ENCODE results near the gene RNU4-1. TPM values are rescaled to one million over a fixed set of nuclear protein-coding genes. Genes with fewer than 3 reads are reported as not detected.
A peak's percentile ranks its signal among the peaks of the same experiment; 100 is the strongest.
"Not testable (repeated sequence)": the region's sequence is repeated elsewhere in the genome, so short reads cannot be mapped to it uniquely, and the experiment has no call there.

RNU4-1 gene
- polyA plus RNA-seq, 3 donors, result not detected

GRCh38 chr12:120335447-120335846 lies 42.4 kb upstream of the RNU4-1 start:
- H3K36me3 Mint-ChIP-seq; H3K4me1 Mint-ChIP-seq; H3K4me3 Mint-ChIP-seq; H2AFZ ChIP-seq (ENCODE audit: insufficient read depth, low read depth, low read length, poor library complexity, severe bottlenecking); intact Hi-C loops (cut with micrococcal nuclease); H4K20me1 ChIP-seq (ENCODE audit: insufficient read depth, low read length); H3K27me3 ChIP-seq (ENCODE audit: control insufficient read depth in 2 of 2, insufficient read depth in 2 of 2, low read length in 2 of 2); H3K27ac ChIP-seq (ENCODE audit: low read depth in 1 of 2, low read length in 2 of 2); H3K36me3 ChIP-seq (replicated peaks in 1 of 2; ENCODE audit: control insufficient read depth in 1 of 2, insufficient read depth in 2 of 2, low read length in 2 of 2); H3K79me2 ChIP-seq (ENCODE audit: insufficient read depth, low read length); H3K9ac ChIP-seq (ENCODE audit: insufficient read depth, low read length, poor library complexity, severe bottlenecking); H3K27ac Mint-ChIP-seq; H3K27me3 Mint-ChIP-seq (ENCODE audit: low read depth in 3 of 3); H3K4me3 ChIP-seq (replicated peaks in 1 of 3; ENCODE audit: low read depth in 2 of 3, low read length in 3 of 3); H3K4me2 ChIP-seq (replicated peaks; ENCODE audit: extremely low read depth, low read length, poor library complexity, severe bottlenecking); H3K4me1 ChIP-seq (ENCODE audit: control insufficient read depth in 1 of 2, insufficient read depth in 2 of 2, low read length in 2 of 2): not testable (repeated sequence)
- peaks cover 20 to 25% of the 10 kb centered on the region in 2 donors for H3K9me3 ChIP-seq (replicated peaks in 1 of 2; ENCODE audit: control insufficient read depth in 1 of 2, insufficient read depth in 1 of 2, low read length in 2 of 2)
- WGBS (ENCODE audit: insufficient coverage), result 28% methylated on average over 7 of the region's 12 CpGs
- TF ChIP-seq CTCF (IDR thresholded peaks at IDR 0.05), result peak; percentile 72
- peaks cover 17 to 41% (median 29%) of the 10 kb centered on the region in 7 donors for H3K9me3 Mint-ChIP-seq
- DNase-seq, result peak in 2 of 3 donors; percentile 7 to 12

GRCh38 chr12:120332523-120332922 lies 39.5 kb upstream of the RNU4-1 start:
- peaks cover 15 to 16% of the 10 kb centered on the region in 2 donors for H3K9me3 ChIP-seq (replicated peaks in 1 of 2; ENCODE audit: control insufficient read depth in 1 of 2, insufficient read depth in 1 of 2, low read length in 2 of 2)
- H4K20me1 ChIP-seq (ENCODE audit: insufficient read depth, low read length), result no peaks in the 10 kb centered on the region
- H3K4me2 ChIP-seq (replicated peaks; ENCODE audit: extremely low read depth, low read length, poor library complexity, severe bottlenecking), result no peak overlapping the region
- H3K36me3 Mint-ChIP-seq, result no peaks in the 10 kb centered on the region
- no peak for DNase-seq
- no peaks in the 10 kb centered on the region for H3K4me1 ChIP-seq (ENCODE audit: control insufficient read depth in 1 of 2, insufficient read depth in 2 of 2, low read length in 2 of 2)
- H3K4me1 Mint-ChIP-seq, result no peaks in the 10 kb centered on the region
- peaks cover 0 to 8% (median 3%) of the 10 kb centered on the region in 3 donors for H3K27me3 Mint-ChIP-seq (ENCODE audit: low read depth in 3 of 3)
- H3K36me3 ChIP-seq (replicated peaks in 1 of 2; ENCODE audit: control insufficient read depth in 1 of 2, insufficient read depth in 2 of 2, low read length in 2 of 2), result no peaks in the 10 kb centered on the region
- no peak overlapping the region for H3K27ac ChIP-seq (ENCODE audit: low read depth in 1 of 2, low read length in 2 of 2)
- no peak overlapping the region for H3K4me3 Mint-ChIP-seq
- H3K9me3 Mint-ChIP-seq, result peaks cover 8 to 22% (median 21%) of the 10 kb centered on the region in 7 donors
- H3K79me2 ChIP-seq (ENCODE audit: insufficient read depth, low read length), result no peaks in the 10 kb centered on the region
- intact Hi-C loops (cut with micrococcal nuclease), result no loop called here
- no peak overlapping the region for H3K4me3 ChIP-seq (replicated peaks in 1 of 3; ENCODE audit: low read depth in 2 of 3, low read length in 3 of 3)
- TF ChIP-seq CTCF (IDR thresholded peaks at IDR 0.05), result no peak
- no peak overlapping the region for H3K27ac Mint-ChIP-seq
- WGBS (ENCODE audit: insufficient coverage), result 83% methylated on average over 3 of the region's 7 CpGs
- no peaks in the 10 kb centered on the region for H3K27me3 ChIP-seq (ENCODE audit: control insufficient read depth in 2 of 2, insufficient read depth in 2 of 2, low read length in 2 of 2)
- H3K9ac ChIP-seq (ENCODE audit: insufficient read depth, low read length, poor library complexity, severe bottlenecking), result no peak overlapping the region
- no peak overlapping the region for H2AFZ ChIP-seq (ENCODE audit: insufficient read depth, low read depth, low read length, poor library complexity, severe bottlenecking)

Measured in CD14-positive monocyte (primary cell).